ENCODE results near the gene ENTPD8. TPM values are rescaled to one million over a fixed set of nuclear protein-coding genes. Genes with fewer than 3 reads are reported as not detected.

ENTPD8 gene
- total RNA-seq, 1 experiment from 2014 or later: 5.4 TPM

GRCh38 chr9:137434498-137435380 is 6.4 kb downstream of the ENTPD8 start:
- Histone ChIP-seq H4K20me1 (ENCODE audit: insufficient read depth) (no peaks in the 10 kb centered on the region), H3K9me3 (ENCODE audit: insufficient read depth, low read depth) (no peaks in the 10 kb centered on the region), H3K79me2 (ENCODE audit: low read depth) (no peaks in the 10 kb centered on the region), H3K4me2 (no peak overlapping the region), H3K27ac (no peak overlapping the region), H3K9me2 (ENCODE audit: insufficient read depth) (no peaks in the 10 kb centered on the region), H3K36me3 (ENCODE audit: low read depth) (no peaks in the 10 kb centered on the region), H2AFZ (no peak overlapping the region), H3K4me1 (replicated peaks; ENCODE audit: insufficient read depth) (peaks cover 17% of the 10 kb centered on the region), H3F3A (ENCODE audit: insufficient read depth, low read depth) (peaks cover 11% of the 10 kb centered on the region; the same call in 1 of the 2 replicates), H3K4me3 (no peak overlapping the region), H3K27me3 (ENCODE audit: insufficient read depth, low read depth) (no peaks in the 10 kb centered on the region)
- POLR2A ChIA-PET (ENCODE audit: unreplicated experiment): interaction anchor here (0.7 kb wide), 1 partner anchor 12 kb away, joined by 3 read pairs; no protein-coding TSS in a partner anchor
- TF ChIP-seq CTCF (conservative IDR thresholded peaks at IDR 0.05): no peak
- TF ChIP-seq EZH2 (IDR thresholded peaks at IDR 0.05; ENCODE audit: low read depth): no peak
- no TSS peak for BruUV-seq (replicated peaks)
- intact Hi-C loops (cut with micrococcal nuclease; ENCODE audit: unreplicated experiment): loop anchor here (10.0 kb wide), 1 partner anchor 180 kb away; the partner anchor contains the start of gene EHMT1
- DNase-seq: no peak
- CTCF ChIA-PET: no interaction called here

- Histone ChIP-seq H3K79me2 (ENCODE audit: low read depth) (no peaks in the 10 kb centered on the region), H3K27ac (no peak overlapping the region), H3F3A (ENCODE audit: insufficient read depth, low read depth) (peaks cover 11% of the 10 kb centered on the region; the same call in 1 of the 2 replicates), H3K27me3 (ENCODE audit: insufficient read depth, low read depth) (no peaks in the 10 kb centered on the region), H4K20me1 (ENCODE audit: insufficient read depth) (no peaks in the 10 kb centered on the region), H3K36me3 (ENCODE audit: low read depth) (no peaks in the 10 kb centered on the region), H3K4me3 (no peak overlapping the region), H3K9me2 (ENCODE audit: insufficient read depth) (no peaks in the 10 kb centered on the region), H3K9me3 (ENCODE audit: insufficient read depth, low read depth) (no peaks in the 10 kb centered on the region), H3K4me1 (replicated peaks; ENCODE audit: insufficient read depth) (peaks cover 17% of the 10 kb centered on the region), H2AFZ (no peak overlapping the region), H3K4me2 (no peak overlapping the region)
- no TSS peak for BruUV-seq (replicated peaks)
- DNase-seq: no peak
- POLR2A ChIA-PET (ENCODE audit: unreplicated experiment): no interaction called here
- intact Hi-C loops (cut with micrococcal nuclease; ENCODE audit: unreplicated experiment): loop anchor here (10.0 kb wide), 1 partner anchor 181 kb away; the partner anchor contains the start of gene EHMT1
- CTCF ChIA-PET: no interaction called here
- TF ChIP-seq CTCF (conservative IDR thresholded peaks at IDR 0.05): no peak
- TF ChIP-seq EZH2 (IDR thresholded peaks at IDR 0.05; ENCODE audit: low read depth): no peak
These were observed 7.2 kb downstream of the ENTPD8 start for GRCh38 chr9:137433916-137434431.

- H3K27me3 ChIP-seq (ENCODE audit: insufficient read depth, low read depth): no peaks in the 10 kb centered on the region
- H3K4me1 ChIP-seq (replicated peaks; ENCODE audit: insufficient read depth): peaks cover 17% of the 10 kb centered on the region
- ChIA-PET CTCF (no interaction called here), POLR2A (ENCODE audit: unreplicated experiment) (interaction anchor here (0.6 kb wide), 1 partner anchor 193 kb away, joined by 19 read pairs; no protein-coding TSS in a partner anchor)
- no peaks in the 10 kb centered on the region for H3K36me3 ChIP-seq (ENCODE audit: low read depth)
- H3K9me3 ChIP-seq (ENCODE audit: insufficient read depth, low read depth): no peaks in the 10 kb centered on the region
- H3K9me2 ChIP-seq (ENCODE audit: insufficient read depth): no peaks in the 10 kb centered on the region
- no peak overlapping the region for H3K4me3 ChIP-seq
- intact Hi-C loops (cut with micrococcal nuclease; ENCODE audit: unreplicated experiment): loop anchor here (10.0 kb wide), 1 partner anchor 181 kb away; the partner anchor contains the start of gene EHMT1
- no peaks in the 10 kb centered on the region for H3K79me2 ChIP-seq (ENCODE audit: low read depth)
- TF ChIP-seq CTCF (conservative IDR thresholded peaks at IDR 0.05) (no peak), EZH2 (IDR thresholded peaks at IDR 0.05; ENCODE audit: low read depth) (no peak)
- peaks cover 11% of the 10 kb centered on the region; the same call in 1 of the 2 replicates for H3F3A ChIP-seq (ENCODE audit: insufficient read depth, low read depth)
- BruUV-seq (replicated peaks): no TSS peak
- no peak overlapping the region for H3K4me2 ChIP-seq
- H2AFZ ChIP-seq: no peak overlapping the region
- H3K27ac ChIP-seq: no peak overlapping the region
- no peak for DNase-seq
- H4K20me1 ChIP-seq (ENCODE audit: insufficient read depth): no peaks in the 10 kb centered on the region
These were observed 7.7 kb downstream of the ENTPD8 start for GRCh38 chr9:137433349-137433915.

All from PC-9 (cell line).